ENCODE results near the gene B4GALNT3.
A peak's percentile ranks its signal among the peaks of the same experiment; 100 is the strongest.

Gene B4GALNT3

GRCh38 chr12:558580-558979 is 98.8 kb downstream of the B4GALNT3 start:
- no peak for TF ChIP-seq POLR2AphosphoS5 (IDR thresholded peaks at IDR 0.05; ENCODE audit: low read depth, low read length)
- TF ChIP-seq POLR2A (IDR thresholded peaks at IDR 0.05; ENCODE audit: low read depth, low read length) = no peak
- TF ChIP-seq PAX5 (IDR thresholded peaks at IDR 0.05; ENCODE audit: insufficient read depth, low read length, severe bottlenecking) = no peak
- no peak for TF ChIP-seq TAF1 (IDR thresholded peaks at IDR 0.05; ENCODE audit: low read depth, low read length)
- no peak for TF ChIP-seq POU2F2 (IDR thresholded peaks at IDR 0.05; ENCODE audit: low read depth, low read length)
- no peak for TF ChIP-seq SPI1 (IDR thresholded peaks at IDR 0.05; ENCODE audit: low read depth, low read length)
- DNase-seq (ENCODE audit: insufficient read length, low spot score) (no peak), FAIRE-seq (no peak)

GRCh38 chr12:559208-559905 is 99.6 kb downstream of the B4GALNT3 start:
- TF ChIP-seq TAF1 (IDR thresholded peaks at IDR 0.05; ENCODE audit: low read depth, low read length) (no peak), POLR2AphosphoS5 (IDR thresholded peaks at IDR 0.05; ENCODE audit: low read depth, low read length) (no peak), POU2F2 (IDR thresholded peaks at IDR 0.05; ENCODE audit: low read depth, low read length) (no peak), SPI1 (IDR thresholded peaks at IDR 0.05; ENCODE audit: low read depth, low read length) (no peak), PAX5 (IDR thresholded peaks at IDR 0.05; ENCODE audit: insufficient read depth, low read length, severe bottlenecking) (no peak)
- FAIRE-seq (no peak), DNase-seq (ENCODE audit: insufficient read length, low spot score) (no peak)

GRCh38 chr12:559906-560455 is 100.2 kb downstream of the B4GALNT3 start:
- DNase-seq (ENCODE audit: insufficient read length, low spot score) (no peak), FAIRE-seq (no peak)
- TF ChIP-seq POLR2A (IDR thresholded peaks at IDR 0.05; ENCODE audit: low read depth, low read length) = no peak
- TF ChIP-seq PAX5 (IDR thresholded peaks at IDR 0.05; ENCODE audit: insufficient read depth, low read length, severe bottlenecking) = no peak
- no peak for TF ChIP-seq SPI1 (IDR thresholded peaks at IDR 0.05; ENCODE audit: low read depth, low read length)
- TF ChIP-seq POLR2AphosphoS5 (IDR thresholded peaks at IDR 0.05; ENCODE audit: low read depth, low read length) = no peak
- TF ChIP-seq POU2F2 (IDR thresholded peaks at IDR 0.05; ENCODE audit: low read depth, low read length) = no peak
- TF ChIP-seq TAF1 (IDR thresholded peaks at IDR 0.05; ENCODE audit: low read depth, low read length) = no peak

GRCh38 chr12:560691-561390 is 101.1 kb downstream of the B4GALNT3 start:
- DNase-seq (ENCODE audit: insufficient read length, low spot score) (no peak), FAIRE-seq (no peak)
- TF ChIP-seq POLR2A (IDR thresholded peaks at IDR 0.05; ENCODE audit: low read depth, low read length) (no peak), TAF1 (IDR thresholded peaks at IDR 0.05; ENCODE audit: low read depth, low read length) (no peak), POLR2AphosphoS5 (IDR thresholded peaks at IDR 0.05; ENCODE audit: low read depth, low read length) (no peak), POU2F2 (IDR thresholded peaks at IDR 0.05; ENCODE audit: low read depth, low read length) (no peak), SPI1 (IDR thresholded peaks at IDR 0.05; ENCODE audit: low read depth, low read length) (no peak)

- TF ChIP-seq PAX5 (IDR thresholded peaks at IDR 0.05; ENCODE audit: insufficient read depth, low read length, severe bottlenecking) (no peak), TAF1 (IDR thresholded peaks at IDR 0.05; ENCODE audit: low read depth, low read length) (no peak), POLR2A (IDR thresholded peaks at IDR 0.05; ENCODE audit: low read depth, low read length) (no peak), POU2F2 (IDR thresholded peaks at IDR 0.05; ENCODE audit: low read depth, low read length) (no peak), POLR2AphosphoS5 (IDR thresholded peaks at IDR 0.05; ENCODE audit: low read depth, low read length) (no peak), SPI1 (IDR thresholded peaks at IDR 0.05; ENCODE audit: low read depth, low read length) (no peak)
- FAIRE-seq (no peak), DNase-seq (ENCODE audit: insufficient read length, low spot score) (no peak)
Measured at GRCh38 chr12:561391-561705, 101.6 kb downstream of the B4GALNT3 start.

- no peak for TF ChIP-seq TAF1 (IDR thresholded peaks at IDR 0.05; ENCODE audit: low read depth, low read length)
- TF ChIP-seq SPI1 (IDR thresholded peaks at IDR 0.05; ENCODE audit: low read depth, low read length) = peak; percentile 73
- DNase-seq (ENCODE audit: insufficient read length, low spot score) (no peak), FAIRE-seq (no peak)
Measured at GRCh38 chr12:561908-562593, 102.3 kb downstream of the B4GALNT3 start.

GRCh38 chr12:562634-563033 is 102.9 kb downstream of the B4GALNT3 start:
- TF ChIP-seq POU2F2 (IDR thresholded peaks at IDR 0.05; ENCODE audit: low read depth, low read length) = no peak
- TF ChIP-seq SPI1 (IDR thresholded peaks at IDR 0.05; ENCODE audit: low read depth, low read length) = no peak
- TF ChIP-seq TAF1 (IDR thresholded peaks at IDR 0.05; ENCODE audit: low read depth, low read length) = no peak
- no peak for TF ChIP-seq PAX5 (IDR thresholded peaks at IDR 0.05; ENCODE audit: insufficient read depth, low read length, severe bottlenecking)
- no peak for TF ChIP-seq POLR2A (IDR thresholded peaks at IDR 0.05; ENCODE audit: low read depth, low read length)
- no peak for TF ChIP-seq POLR2AphosphoS5 (IDR thresholded peaks at IDR 0.05; ENCODE audit: low read depth, low read length)
- no peak for DNase-seq (ENCODE audit: insufficient read length, low spot score)
- no peak for FAIRE-seq

- TF ChIP-seq POU2F2 (IDR thresholded peaks at IDR 0.05; ENCODE audit: low read depth, low read length) (no peak), POLR2AphosphoS5 (IDR thresholded peaks at IDR 0.05; ENCODE audit: low read depth, low read length) (no peak), TAF1 (IDR thresholded peaks at IDR 0.05; ENCODE audit: low read depth, low read length) (no peak), PAX5 (IDR thresholded peaks at IDR 0.05; ENCODE audit: insufficient read depth, low read length, severe bottlenecking) (no peak), SPI1 (IDR thresholded peaks at IDR 0.05; ENCODE audit: low read depth, low read length) (no peak), POLR2A (IDR thresholded peaks at IDR 0.05; ENCODE audit: low read depth, low read length) (no peak)
- FAIRE-seq (peak; percentile 88), DNase-seq (ENCODE audit: insufficient read length, low spot score) (no peak)
Measured at GRCh38 chr12:563250-563781, 103.6 kb downstream of the B4GALNT3 start.

- DNase-seq (ENCODE audit: insufficient read length, low spot score) (no peak), FAIRE-seq (no peak)
- no peak for TF ChIP-seq SPI1 (IDR thresholded peaks at IDR 0.05; ENCODE audit: low read depth, low read length)
- TF ChIP-seq POU2F2 (IDR thresholded peaks at IDR 0.05; ENCODE audit: low read depth, low read length) = no peak
- no peak for TF ChIP-seq POLR2A (IDR thresholded peaks at IDR 0.05; ENCODE audit: low read depth, low read length)
Measured at GRCh38 chr12:563787-564298, 104.1 kb downstream of the B4GALNT3 start.
